ENCODE measurements around the gene TBC1D10B.

The TBC1D10B gene

DNA sequence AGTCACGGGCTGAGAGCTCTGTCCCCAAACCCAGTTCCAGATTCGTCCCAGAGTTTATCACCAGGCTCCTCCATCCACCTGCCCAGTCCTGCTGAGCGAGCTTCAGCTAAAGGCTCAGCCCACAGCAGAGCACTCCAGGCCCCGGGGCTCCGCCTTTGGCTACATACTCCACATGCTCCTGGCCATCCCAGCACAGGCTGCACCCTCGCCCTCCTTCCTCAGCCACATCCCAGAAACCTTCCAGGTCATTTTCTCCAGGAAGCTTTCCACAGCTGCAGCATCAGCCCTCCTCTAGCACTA lies 10.5 kb downstream of the TBC1D10B start:
- WGBS: 97% methylated on average over 6 of the region's 6 CpGs
- no peak overlapping the region for H3K27ac ChIP-seq (ENCODE audit: low read length, poor library complexity, severe bottlenecking)
- no peak overlapping the region for H3K4ac ChIP-seq (ENCODE audit: low read depth in 1 of 2, low read length in 2 of 2)
- H2AK5ac ChIP-seq (ENCODE audit: low read length, severe bottlenecking): no peak overlapping the region
- peaks cover 58 to 63% of the 10 kb centered on the region in 2 experiments for H3K36me3 ChIP-seq (ENCODE audit: control insufficient read depth in 1 of 2, insufficient read depth in 2 of 2, low read depth in 1 of 2, low read length in 2 of 2)
- H3K4me3 ChIP-seq (ENCODE audit: insufficient read depth in 1 of 2, low read depth in 1 of 2, low read length in 2 of 2): no peak overlapping the region
- H2BK5ac ChIP-seq (ENCODE audit: low read depth, low read length, poor library complexity, severe bottlenecking): no peak overlapping the region
- H2BK15ac ChIP-seq (ENCODE audit: low read depth, poor library complexity, severe bottlenecking): no peak overlapping the region
- H2BK120ac ChIP-seq (ENCODE audit: low read depth, low read length): no peak overlapping the region
- H4K91ac ChIP-seq (ENCODE audit: low read length): no peak overlapping the region
- no peak overlapping the region for H3K4me2 ChIP-seq (ENCODE audit: low read length, poor library complexity, severe bottlenecking)
- H3K9me3 ChIP-seq (ENCODE audit: control insufficient read depth, low read length): no peaks in the 10 kb centered on the region
- peaks cover 35% of the 10 kb centered on the region for H3K79me1 ChIP-seq (replicated peaks; ENCODE audit: low read length, poor library complexity, severe bottlenecking)
- H3K9ac ChIP-seq (ENCODE audit: low read length): no peak overlapping the region
- DNase-seq: no peak
- H2BK12ac ChIP-seq (ENCODE audit: low read length in 2 of 2): no peak overlapping the region
- peaks cover 19% of the 10 kb centered on the region for H3K4me1 ChIP-seq (ENCODE audit: control insufficient read depth, insufficient read depth, low read depth, low read length)
- no peak overlapping the region for H3K14ac ChIP-seq (ENCODE audit: low read length in 2 of 2)
- no peaks in the 10 kb centered on the region for H3K27me3 ChIP-seq (ENCODE audit: control insufficient read depth in 1 of 2, insufficient read depth in 1 of 2, low read length in 2 of 2)
- H3K18ac ChIP-seq (ENCODE audit: low read depth in 1 of 2, low read length in 2 of 2): no peak overlapping the region
- no peak overlapping the region for H4K8ac ChIP-seq (ENCODE audit: low read length)
- H2AFZ ChIP-seq (ENCODE audit: low read depth, low read length): no peak overlapping the region
- H3K23ac ChIP-seq (ENCODE audit: low read length in 2 of 2): no peak overlapping the region

DNA sequence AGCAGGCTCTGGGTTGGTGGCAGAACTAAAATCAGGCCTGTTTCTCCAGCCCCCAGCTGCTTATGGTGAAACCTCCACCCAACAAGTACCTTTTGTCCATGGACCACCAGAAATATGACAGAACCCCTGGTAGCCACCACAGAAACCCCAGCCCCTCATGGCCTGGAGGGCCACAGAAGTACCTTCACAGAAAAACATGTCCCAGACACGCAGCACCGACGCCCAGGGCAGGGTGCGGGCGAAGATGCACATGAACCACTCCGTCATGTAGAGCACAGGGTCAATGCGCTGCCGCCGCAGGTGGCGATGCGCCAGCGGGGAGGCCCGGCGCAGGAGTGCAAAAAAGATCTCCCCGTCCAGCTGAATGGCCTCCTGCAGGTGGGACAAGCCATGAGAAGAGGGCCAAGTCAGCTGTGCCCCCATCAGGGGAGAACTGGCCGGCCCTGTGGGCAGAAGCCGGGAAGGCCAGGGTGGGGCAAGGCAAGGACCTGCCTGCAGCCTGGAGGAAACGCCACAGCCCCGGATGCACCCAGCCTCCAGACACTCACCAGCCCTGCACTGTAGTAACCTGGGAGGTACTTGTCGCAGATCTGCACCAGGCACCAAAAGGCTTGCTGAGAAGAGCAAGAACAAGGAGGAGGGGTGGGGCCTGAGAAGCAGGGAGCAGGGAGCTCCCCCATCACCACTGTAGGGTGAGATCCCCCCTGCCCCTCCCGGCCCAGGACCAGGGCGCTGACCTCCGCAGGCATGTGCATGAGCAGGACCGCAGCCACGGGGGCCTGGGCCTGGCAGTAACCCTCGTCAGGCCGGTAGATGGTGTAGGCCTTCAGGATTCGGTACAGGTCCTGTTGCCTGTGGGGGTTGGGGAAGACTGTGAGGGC lies 11.1 kb downstream of the TBC1D10B start:
- no peak overlapping the region for H2BK15ac ChIP-seq (ENCODE audit: low read depth, poor library complexity, severe bottlenecking)
- 96% methylated on average over 27 of the region's 28 CpGs for WGBS
- peaks cover 53 to 57% of the 10 kb centered on the region in 2 experiments for H3K36me3 ChIP-seq (ENCODE audit: control insufficient read depth in 1 of 2, insufficient read depth in 2 of 2, low read depth in 1 of 2, low read length in 2 of 2)
- H3K23ac ChIP-seq (ENCODE audit: low read length in 2 of 2): no peak overlapping the region
- no peak overlapping the region for H2BK120ac ChIP-seq (ENCODE audit: low read depth, low read length)
- peaks cover 18% of the 10 kb centered on the region for H3K4me1 ChIP-seq (ENCODE audit: control insufficient read depth, insufficient read depth, low read depth, low read length)
- no peak overlapping the region for H4K8ac ChIP-seq (ENCODE audit: low read length)
- DNase-seq: no peak
- H3K9ac ChIP-seq (ENCODE audit: low read length): no peak overlapping the region
- H3K79me1 ChIP-seq (replicated peaks; ENCODE audit: low read length, poor library complexity, severe bottlenecking): peaks cover 34% of the 10 kb centered on the region
- no peak overlapping the region for H3K27ac ChIP-seq (ENCODE audit: low read length, poor library complexity, severe bottlenecking)
- no peak overlapping the region for H4K91ac ChIP-seq (ENCODE audit: low read length)
- H3K14ac ChIP-seq (ENCODE audit: low read length in 2 of 2): no peak overlapping the region
- no peak overlapping the region for H2BK12ac ChIP-seq (ENCODE audit: low read length in 2 of 2)
- no peak overlapping the region for H3K18ac ChIP-seq (ENCODE audit: low read depth in 1 of 2, low read length in 2 of 2)
- H3K4me3 ChIP-seq (ENCODE audit: insufficient read depth in 1 of 2, low read depth in 1 of 2, low read length in 2 of 2): no peak overlapping the region
- no peak overlapping the region for H3K4me2 ChIP-seq (ENCODE audit: low read length, poor library complexity, severe bottlenecking)
- H2BK5ac ChIP-seq (ENCODE audit: low read depth, low read length, poor library complexity, severe bottlenecking): no peak overlapping the region
- H3K4ac ChIP-seq (ENCODE audit: low read depth in 1 of 2, low read length in 2 of 2): no peak overlapping the region
- no peak overlapping the region for H2AFZ ChIP-seq (ENCODE audit: low read depth, low read length)
- H2AK5ac ChIP-seq (ENCODE audit: low read length, severe bottlenecking): no peak overlapping the region
- no peaks in the 10 kb centered on the region for H3K9me3 ChIP-seq (ENCODE audit: control insufficient read depth, low read length)
- no peaks in the 10 kb centered on the region for H3K27me3 ChIP-seq (ENCODE audit: control insufficient read depth in 1 of 2, insufficient read depth in 1 of 2, low read length in 2 of 2)

DNA sequence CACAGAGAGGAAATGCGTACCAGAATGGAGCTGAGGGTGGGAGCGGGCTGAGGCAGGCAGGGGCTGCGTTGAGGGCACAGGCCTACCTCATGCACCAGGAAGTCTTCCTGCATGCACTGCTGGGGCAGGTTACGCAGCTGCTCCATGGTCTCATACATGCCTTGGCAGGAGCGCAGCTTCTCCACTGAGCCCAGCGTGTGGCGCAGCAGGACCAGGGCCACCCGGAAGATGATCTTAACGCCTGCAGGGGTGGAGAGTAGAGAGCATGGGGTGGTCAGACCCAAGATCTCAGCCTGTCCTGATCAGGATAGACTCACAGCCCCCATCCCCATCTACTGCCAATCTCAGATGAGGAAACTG lies 11.7 kb downstream of the TBC1D10B start:
- Histone ChIP-seq H3K79me1 (replicated peaks; ENCODE audit: low read length, poor library complexity, severe bottlenecking) (peaks cover 37% of the 10 kb centered on the region), H3K4ac (ENCODE audit: low read depth in 1 of 2, low read length in 2 of 2) (no peak overlapping the region), H2BK15ac (ENCODE audit: low read depth, poor library complexity, severe bottlenecking) (no peak overlapping the region), H2BK120ac (ENCODE audit: low read depth, low read length) (no peak overlapping the region), H2AFZ (ENCODE audit: low read depth, low read length) (no peak overlapping the region), H3K9me3 (ENCODE audit: control insufficient read depth, low read length) (no peaks in the 10 kb centered on the region), H4K8ac (ENCODE audit: low read length) (no peak overlapping the region), H3K4me1 (ENCODE audit: control insufficient read depth, insufficient read depth, low read depth, low read length) (peaks cover 23% of the 10 kb centered on the region), H3K14ac (ENCODE audit: low read length in 2 of 2) (no peak overlapping the region), H4K91ac (ENCODE audit: low read length) (no peak overlapping the region), H3K9ac (ENCODE audit: low read length) (no peak overlapping the region), H3K18ac (ENCODE audit: low read depth in 1 of 2, low read length in 2 of 2) (no peak overlapping the region), H2BK5ac (ENCODE audit: low read depth, low read length, poor library complexity, severe bottlenecking) (no peak overlapping the region), H3K4me3 (ENCODE audit: insufficient read depth in 1 of 2, low read depth in 1 of 2, low read length in 2 of 2) (no peak overlapping the region), H3K27ac (ENCODE audit: low read length, poor library complexity, severe bottlenecking) (no peak overlapping the region), H3K27me3 (ENCODE audit: control insufficient read depth in 1 of 2, insufficient read depth in 1 of 2, low read length in 2 of 2) (no peaks in the 10 kb centered on the region), H3K36me3 (ENCODE audit: control insufficient read depth in 1 of 2, insufficient read depth in 2 of 2, low read depth in 1 of 2, low read length in 2 of 2) (peaks cover 55 to 56% of the 10 kb centered on the region in 2 experiments), H3K4me2 (ENCODE audit: low read length, poor library complexity, severe bottlenecking) (no peak overlapping the region), H3K23ac (ENCODE audit: low read length in 2 of 2) (no peak overlapping the region), H2AK5ac (ENCODE audit: low read length, severe bottlenecking) (no peak overlapping the region), H2BK12ac (ENCODE audit: low read length in 2 of 2) (no peak overlapping the region)
- WGBS: 93% methylated on average over 8 of the region's 9 CpGs
- DNase-seq: no peak

DNA sequence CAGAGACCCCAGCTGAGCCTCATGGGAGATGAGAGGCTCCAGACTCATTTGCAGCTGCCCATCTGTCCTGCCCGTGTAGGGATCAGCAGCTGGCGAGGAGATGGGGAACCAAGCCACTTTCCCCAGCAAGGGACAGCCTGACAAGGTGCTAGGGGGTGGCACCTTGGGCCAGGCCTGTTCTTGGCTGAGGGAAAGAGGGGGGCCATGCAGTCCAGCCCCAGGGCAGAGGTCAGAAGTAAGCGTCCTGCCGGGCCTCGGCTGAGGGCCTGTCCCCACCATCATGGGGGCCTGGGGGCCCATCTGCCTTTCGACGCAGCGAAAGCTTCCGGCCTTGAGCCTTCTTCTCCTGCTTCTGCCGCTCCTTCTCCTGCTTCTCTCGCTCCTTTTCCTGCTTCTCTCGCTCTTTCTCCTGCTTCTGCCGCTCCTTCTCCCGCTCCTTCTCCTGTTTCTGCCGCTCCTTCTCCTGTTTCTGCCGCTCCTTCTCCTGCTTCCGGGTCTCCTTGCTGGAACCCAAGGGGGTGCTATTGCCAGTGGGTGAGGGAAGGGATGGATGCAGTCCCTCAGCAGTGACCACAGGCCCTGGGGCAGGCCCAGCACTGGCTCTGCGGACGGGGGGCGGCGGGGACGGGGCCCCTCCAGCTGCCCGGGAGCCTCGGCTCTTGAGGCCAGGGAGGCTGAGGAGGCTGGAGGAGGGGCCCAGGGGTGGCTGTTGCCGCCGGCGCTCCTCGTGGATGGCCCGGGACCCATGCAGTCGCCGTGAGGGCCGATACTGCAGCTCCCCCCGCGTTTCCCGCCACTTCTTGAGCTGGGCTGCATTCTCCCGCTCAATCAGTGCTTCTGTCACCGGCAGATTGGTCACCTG lies 12.3 kb downstream of the TBC1D10B start:
- H3K27me3 ChIP-seq (ENCODE audit: control insufficient read depth in 1 of 2, insufficient read depth in 1 of 2, low read length in 2 of 2): no peaks in the 10 kb centered on the region
- H3K79me1 ChIP-seq (replicated peaks; ENCODE audit: low read length, poor library complexity, severe bottlenecking): peaks cover 40% of the 10 kb centered on the region
- no peak overlapping the region for H3K4me3 ChIP-seq (ENCODE audit: insufficient read depth in 1 of 2, low read depth in 1 of 2, low read length in 2 of 2)
- no peak overlapping the region for H2BK5ac ChIP-seq (ENCODE audit: low read depth, low read length, poor library complexity, severe bottlenecking)
- H3K4ac ChIP-seq (ENCODE audit: low read depth in 1 of 2, low read length in 2 of 2): no peak overlapping the region
- H3K9ac ChIP-seq (ENCODE audit: low read length): no peak overlapping the region
- H2AK5ac ChIP-seq (ENCODE audit: low read length, severe bottlenecking): no peak overlapping the region
- DNase-seq: no peak
- no peak overlapping the region for H3K18ac ChIP-seq (ENCODE audit: low read depth in 1 of 2, low read length in 2 of 2)
- no peak overlapping the region for H3K14ac ChIP-seq (ENCODE audit: low read length in 2 of 2)
- H3K4me1 ChIP-seq (ENCODE audit: control insufficient read depth, insufficient read depth, low read depth, low read length): peaks cover 28% of the 10 kb centered on the region
- peak overlapping the region in 1 of 2 experiments; percentile 57 for H3K23ac ChIP-seq (ENCODE audit: low read length in 2 of 2)
- H4K8ac ChIP-seq (ENCODE audit: low read length): no peak overlapping the region
- peaks cover 56 to 59% of the 10 kb centered on the region in 2 experiments for H3K36me3 ChIP-seq (ENCODE audit: control insufficient read depth in 1 of 2, insufficient read depth in 2 of 2, low read depth in 1 of 2, low read length in 2 of 2)
- 95% methylated on average over 37 of the region's 37 CpGs for WGBS
- H2AFZ ChIP-seq (ENCODE audit: low read depth, low read length): no peak overlapping the region
- H2BK120ac ChIP-seq (ENCODE audit: low read depth, low read length): no peak overlapping the region
- H3K9me3 ChIP-seq (ENCODE audit: control insufficient read depth, low read length): no peaks in the 10 kb centered on the region
- no peak overlapping the region for H3K4me2 ChIP-seq (ENCODE audit: low read length, poor library complexity, severe bottlenecking)
- H4K91ac ChIP-seq (ENCODE audit: low read length): no peak overlapping the region
- H2BK15ac ChIP-seq (ENCODE audit: low read depth, poor library complexity, severe bottlenecking): peak overlapping the region; percentile 17
- H3K27ac ChIP-seq (ENCODE audit: low read length, poor library complexity, severe bottlenecking): no peak overlapping the region
- no peak overlapping the region for H2BK12ac ChIP-seq (ENCODE audit: low read length in 2 of 2)

All from mesenchymal stem cell (in vitro differentiated cells and primary cell).